Activated T-helper 1 cell treated with anti-CD3 and anti-CD28 coated beads, Interleukin-12 subunit alpha, Interleukin-12 subunit beta, Interleukin-2, Interleukin-4 antibody, amounts not matched to agents 30 ng/mL and 10 ng/mL and 1 ng/mL, durations not matched to agents 14 hours and 24 hours and 36 hours (primary cell): Measurements from ENCODE around the gene OR13J1. TPM values are rescaled to one million over a fixed set of nuclear protein-coding genes. Genes with fewer than 3 reads are reported as not detected.

Experiments
- DNase-seq: peaks from one replicate; pipeline ENCODE4 v3.0.0; 2021; ENCODE audit warnings: low spot score
- H3K27ac Mint-ChIP-seq: one replicate; pipeline ENCODE4 v1.8.0; 2021; ENCODE audit warnings: mild to moderate bottlenecking, mixed read lengths
- H3K27me3 Mint-ChIP-seq: one replicate; pipeline ENCODE4 v1.8.0; 2022; ENCODE audit warnings: mild to moderate bottlenecking, moderate library complexity, mixed read lengths; ENCODE audit not compliant: insufficient read depth
- H3K36me3 Mint-ChIP-seq: one replicate; pipeline ENCODE4 v1.8.0; 2021; ENCODE audit warnings: low read depth, mixed read lengths
- H3K4me1 Mint-ChIP-seq: one replicate; pipeline ENCODE4 v1.8.0; 2021; ENCODE audit warnings: low read depth, mixed read lengths
- H3K4me3 Mint-ChIP-seq: one replicate; pipeline ENCODE4 v1.8.0; 2021; ENCODE audit warnings: mild to moderate bottlenecking, moderate library complexity, mixed read lengths
- H3K9me3 Mint-ChIP-seq: one replicate; pipeline ENCODE4 v1.8.0; 2021; ENCODE audit warnings: mixed read lengths
- intact Hi-C: fragments of 100-400 bp; cut with micrococcal nuclease; formaldehyde crosslinking; loops from one replicate; pipeline ENCODE4 v1.15.1; 2024
- total RNA-seq: library from RNA; stranded (reverse); gene quantifications from 2 replicates; pipeline ENCODE4 v1.2.3, GENCODE V29; 2022

The OR13J1 gene
- total RNA-seq, 1 donor from 2014 or later: not detected

DNA sequence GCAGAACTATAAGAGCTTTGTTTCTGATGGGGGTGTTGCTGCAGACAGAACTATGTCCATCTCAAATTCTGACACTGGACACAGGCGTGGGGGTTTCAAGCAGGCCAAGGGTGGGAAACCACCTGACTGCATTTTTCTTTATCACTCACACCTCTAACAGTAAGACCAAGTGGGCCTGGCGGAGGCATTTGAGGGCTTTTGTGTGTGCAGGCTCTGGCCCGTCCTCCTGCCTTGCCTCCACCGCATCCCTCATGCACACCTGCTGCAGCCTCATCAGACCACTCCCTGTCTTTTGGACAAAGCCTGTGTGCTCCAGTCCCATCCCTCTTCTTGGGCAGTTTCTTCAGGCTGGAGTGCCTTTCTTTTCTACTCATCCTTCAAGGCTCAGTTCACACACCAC, 7.9 kb downstream of the OR13J1 start:
- H3K27me3 Mint-ChIP-seq: peaks cover 6% of the 10 kb centered on the region
- no peak for DNase-seq
- H3K4me3 Mint-ChIP-seq: no peak overlapping the region
- no peaks in the 10 kb centered on the region for H3K36me3 Mint-ChIP-seq
- intact Hi-C loops: no loop called here
- no peak overlapping the region for H3K27ac Mint-ChIP-seq
- no peaks in the 10 kb centered on the region for H3K4me1 Mint-ChIP-seq
- H3K9me3 Mint-ChIP-seq: no peaks in the 10 kb centered on the region

DNA sequence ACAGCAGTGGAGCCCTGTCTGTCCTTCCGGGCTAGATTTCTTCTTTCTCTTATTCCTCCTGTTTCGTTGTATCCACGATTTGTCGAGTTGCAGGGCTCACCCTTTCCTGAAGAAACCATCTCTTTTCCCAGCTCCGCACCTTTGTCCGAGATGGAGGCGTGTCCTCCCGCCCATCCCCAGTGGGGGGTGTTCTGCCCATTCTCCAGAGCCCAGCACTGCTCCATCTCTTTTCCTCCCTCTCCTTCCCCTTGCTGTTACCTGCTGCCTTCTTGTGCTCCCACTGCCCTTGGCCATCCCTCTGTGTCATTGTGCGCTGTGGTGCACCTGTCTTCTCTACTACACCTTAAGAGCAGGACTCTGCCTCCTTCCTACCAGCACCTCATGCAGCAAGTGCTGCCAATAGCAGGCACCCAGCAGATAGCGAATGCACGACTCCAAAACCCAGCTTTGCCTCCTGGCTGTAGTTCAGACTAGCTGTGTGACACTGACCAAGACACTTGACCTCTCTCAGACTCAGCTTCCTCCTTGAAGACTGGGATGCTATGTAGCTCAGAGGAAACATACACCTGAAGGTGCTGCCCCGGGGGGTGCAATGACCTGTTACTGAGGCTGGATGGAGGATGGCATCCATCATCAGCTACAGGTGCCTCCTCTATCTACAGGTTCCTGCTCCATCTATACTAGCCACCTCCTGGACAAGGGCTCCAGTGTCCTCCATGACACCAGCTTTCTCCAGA, 8.9 kb downstream of the OR13J1 start:
- intact Hi-C loops: no loop called here
- Mint-ChIP-seq H3K4me3 (no peak overlapping the region), H3K4me1 (no peaks in the 10 kb centered on the region), H3K27ac (no peak overlapping the region), H3K36me3 (no peaks in the 10 kb centered on the region), H3K9me3 (no peaks in the 10 kb centered on the region), H3K27me3 (peaks cover 6% of the 10 kb centered on the region)
- DNase-seq: no peak

DNA sequence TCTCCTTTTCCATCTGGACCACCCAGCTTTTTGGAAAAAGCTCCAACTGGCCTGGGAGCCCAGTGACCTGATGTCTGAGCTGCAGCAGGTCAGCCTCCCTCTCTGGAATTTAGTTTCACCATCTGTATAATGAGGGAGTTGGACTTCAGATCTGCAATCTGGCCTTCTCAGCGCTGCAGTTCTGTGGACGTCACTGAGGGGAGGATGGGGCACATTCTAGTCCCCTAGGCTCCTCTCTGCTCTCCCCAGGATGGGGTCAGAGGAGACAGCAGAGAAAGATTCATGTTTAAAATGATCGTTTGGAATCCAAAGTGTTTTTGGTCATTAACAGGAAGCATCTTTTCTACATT, 10.2 kb downstream of the OR13J1 start:
- DNase-seq: no peak
- H3K4me3 Mint-ChIP-seq: no peak overlapping the region
- H3K9me3 Mint-ChIP-seq: no peaks in the 10 kb centered on the region
- H3K4me1 Mint-ChIP-seq: no peaks in the 10 kb centered on the region
- intact Hi-C loops: no loop called here
- H3K27ac Mint-ChIP-seq: no peak overlapping the region
- H3K36me3 Mint-ChIP-seq: no peaks in the 10 kb centered on the region
- H3K27me3 Mint-ChIP-seq: peaks cover 6% of the 10 kb centered on the region

DNA sequence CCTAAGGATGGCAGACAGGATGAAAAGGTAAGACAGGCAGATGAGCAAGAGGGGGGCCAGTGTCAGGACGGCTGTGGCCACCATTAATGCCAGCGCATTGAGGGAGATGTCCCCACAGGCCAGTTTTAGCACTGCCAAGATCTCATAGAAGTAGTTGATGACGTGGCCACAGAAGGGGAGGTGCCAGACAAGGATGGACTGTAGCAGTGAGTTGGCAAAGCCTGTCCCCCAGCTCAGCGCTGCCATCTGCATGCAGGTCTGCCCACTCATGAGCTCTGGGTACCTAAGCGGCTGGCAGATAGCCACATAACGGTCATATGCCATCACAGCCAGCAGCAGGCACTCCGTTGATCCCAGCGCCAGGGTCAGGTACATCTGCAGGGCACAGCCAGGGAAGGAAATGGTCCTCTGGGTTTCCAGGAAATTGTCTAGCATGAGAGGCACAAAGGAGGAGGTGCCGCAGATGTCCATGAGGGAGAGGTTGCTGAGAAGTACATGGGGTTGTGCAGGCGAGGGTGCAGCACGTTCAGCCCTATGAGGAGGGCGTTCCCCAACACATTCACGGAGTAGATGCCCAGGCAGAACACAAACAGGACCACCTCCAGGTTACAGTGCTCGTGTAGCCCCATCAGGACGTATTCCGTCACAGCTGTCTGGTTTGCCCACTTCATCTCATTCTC, 10.8 kb downstream of the OR13J1 start:
- no peaks in the 10 kb centered on the region for H3K4me1 Mint-ChIP-seq
- DNase-seq: no peak
- no peak overlapping the region for H3K4me3 Mint-ChIP-seq
- H3K36me3 Mint-ChIP-seq: no peaks in the 10 kb centered on the region
- no peak overlapping the region for H3K27ac Mint-ChIP-seq
- no peaks in the 10 kb centered on the region for H3K9me3 Mint-ChIP-seq
- H3K27me3 Mint-ChIP-seq: peaks cover 6% of the 10 kb centered on the region
- intact Hi-C loops: no loop called here

DNA sequence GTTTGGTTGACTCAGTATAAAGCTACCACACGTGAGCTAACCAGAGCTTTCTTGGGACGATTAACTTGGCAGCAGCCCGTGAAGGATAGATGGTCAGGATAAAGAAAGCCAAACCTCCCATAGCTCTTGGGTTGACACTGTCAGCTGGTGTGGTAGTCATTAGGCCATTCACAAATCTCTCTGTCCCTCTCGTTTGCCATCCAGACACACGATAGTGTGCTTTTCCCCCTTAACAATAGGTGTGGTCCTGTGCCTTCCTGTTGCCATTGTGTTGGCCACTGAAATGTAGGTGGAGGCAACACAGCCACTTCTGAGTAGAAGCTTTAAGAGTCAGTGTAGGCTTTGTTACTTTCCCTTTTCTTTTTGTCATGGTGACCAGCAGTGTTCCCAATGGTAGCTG, 11.7 kb downstream of the OR13J1 start:
- DNase-seq: no peak
- no peak overlapping the region for H3K27ac Mint-ChIP-seq
- peaks cover 6% of the 10 kb centered on the region for H3K27me3 Mint-ChIP-seq
- H3K4me1 Mint-ChIP-seq: no peaks in the 10 kb centered on the region
- no peaks in the 10 kb centered on the region for H3K36me3 Mint-ChIP-seq
- H3K4me3 Mint-ChIP-seq: no peak overlapping the region
- H3K9me3 Mint-ChIP-seq: no peaks in the 10 kb centered on the region
- intact Hi-C loops: no loop called here

DNA sequence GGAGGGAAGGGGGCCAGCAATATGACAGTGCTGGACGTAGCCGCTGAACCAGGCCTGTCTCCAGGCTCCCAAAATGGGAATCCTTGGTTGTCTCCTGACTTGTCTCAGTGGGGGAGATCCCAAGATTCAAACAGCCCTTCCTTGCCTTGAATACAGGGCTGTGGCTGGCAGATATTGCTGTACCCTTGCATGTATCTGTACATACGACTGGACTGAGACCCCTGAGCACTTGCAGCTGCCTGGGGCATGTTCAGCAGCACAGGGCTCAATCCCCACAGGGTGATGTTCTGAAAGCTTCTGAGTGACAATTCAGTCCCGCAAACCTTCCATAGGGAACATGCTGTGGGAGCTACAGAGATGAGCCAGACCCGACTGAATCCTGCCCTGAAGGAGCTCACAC, 13.3 kb downstream of the OR13J1 start:
- intact Hi-C loops: no loop called here
- Mint-ChIP-seq H3K4me3 (no peak overlapping the region), H3K36me3 (no peaks in the 10 kb centered on the region), H3K27ac (no peak overlapping the region), H3K9me3 (no peaks in the 10 kb centered on the region), H3K27me3 (peaks cover 3% of the 10 kb centered on the region), H3K4me1 (no peaks in the 10 kb centered on the region)
- DNase-seq: no peak

DNA sequence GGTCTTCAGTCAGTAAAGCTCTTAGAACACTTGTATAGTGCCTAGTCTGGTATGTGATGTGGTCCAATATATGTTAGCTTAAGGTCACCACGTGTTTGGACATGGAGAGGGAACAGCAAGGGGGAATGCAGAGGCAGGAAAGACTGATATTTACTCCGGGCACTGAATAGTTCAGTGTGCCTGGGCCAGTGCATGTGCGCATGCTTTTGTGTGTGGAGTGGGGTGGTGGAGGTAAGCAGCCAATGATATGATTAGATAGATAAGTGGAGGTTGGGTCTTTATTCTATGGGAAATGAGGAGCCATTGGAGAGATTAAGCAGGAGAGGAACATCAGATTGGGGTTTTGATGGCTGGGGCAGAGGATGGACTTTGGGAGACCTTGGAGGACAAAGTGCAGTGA, 14.0 kb downstream of the OR13J1 start:
- H3K9me3 Mint-ChIP-seq: no peaks in the 10 kb centered on the region
- H3K27ac Mint-ChIP-seq: no peak overlapping the region
- intact Hi-C loops: no loop called here
- H3K4me1 Mint-ChIP-seq: no peaks in the 10 kb centered on the region
- DNase-seq: no peak
- H3K36me3 Mint-ChIP-seq: no peaks in the 10 kb centered on the region
- no peak overlapping the region for H3K4me3 Mint-ChIP-seq
- H3K27me3 Mint-ChIP-seq: no peaks in the 10 kb centered on the region

DNA sequence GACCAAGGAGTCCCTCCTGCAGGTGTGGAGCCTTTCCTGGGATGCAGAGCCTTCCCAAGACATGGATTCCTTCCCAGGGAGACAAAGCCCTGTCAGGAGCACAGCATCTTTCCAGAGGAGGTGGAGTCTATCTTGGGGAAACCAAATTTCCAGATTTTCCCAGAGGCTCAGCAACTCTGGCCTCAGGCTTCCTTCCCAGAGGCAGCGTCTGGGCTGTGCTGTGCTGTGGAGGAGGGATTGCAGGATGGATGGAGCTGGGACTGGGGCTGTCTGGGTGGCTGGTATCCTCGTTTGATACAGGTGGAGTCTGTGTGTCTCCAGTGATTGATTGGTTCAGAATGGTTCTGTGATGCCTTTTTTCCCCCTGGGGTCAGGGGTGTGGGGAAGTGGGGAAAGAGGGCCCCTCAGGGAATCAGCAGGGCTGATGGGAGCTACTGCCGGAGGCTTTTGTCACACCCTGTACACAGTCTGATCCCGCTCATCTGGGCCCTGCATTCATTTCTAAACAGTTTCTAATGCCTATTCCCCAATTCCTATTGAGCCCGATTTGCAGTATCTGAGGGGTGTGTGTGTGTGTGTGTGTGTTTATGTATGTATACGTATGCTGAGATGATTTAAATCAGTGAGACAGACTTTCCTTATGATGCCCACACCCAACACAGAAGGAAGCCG, 16.0 kb downstream of the OR13J1 start:
- intact Hi-C loops: no loop called here
- Mint-ChIP-seq H3K9me3 (no peaks in the 10 kb centered on the region), H3K27me3 (peaks cover 2% of the 10 kb centered on the region), H3K4me3 (no peak overlapping the region), H3K27ac (no peak overlapping the region), H3K36me3 (no peaks in the 10 kb centered on the region), H3K4me1 (no peaks in the 10 kb centered on the region)
- DNase-seq: no peak

DNA sequence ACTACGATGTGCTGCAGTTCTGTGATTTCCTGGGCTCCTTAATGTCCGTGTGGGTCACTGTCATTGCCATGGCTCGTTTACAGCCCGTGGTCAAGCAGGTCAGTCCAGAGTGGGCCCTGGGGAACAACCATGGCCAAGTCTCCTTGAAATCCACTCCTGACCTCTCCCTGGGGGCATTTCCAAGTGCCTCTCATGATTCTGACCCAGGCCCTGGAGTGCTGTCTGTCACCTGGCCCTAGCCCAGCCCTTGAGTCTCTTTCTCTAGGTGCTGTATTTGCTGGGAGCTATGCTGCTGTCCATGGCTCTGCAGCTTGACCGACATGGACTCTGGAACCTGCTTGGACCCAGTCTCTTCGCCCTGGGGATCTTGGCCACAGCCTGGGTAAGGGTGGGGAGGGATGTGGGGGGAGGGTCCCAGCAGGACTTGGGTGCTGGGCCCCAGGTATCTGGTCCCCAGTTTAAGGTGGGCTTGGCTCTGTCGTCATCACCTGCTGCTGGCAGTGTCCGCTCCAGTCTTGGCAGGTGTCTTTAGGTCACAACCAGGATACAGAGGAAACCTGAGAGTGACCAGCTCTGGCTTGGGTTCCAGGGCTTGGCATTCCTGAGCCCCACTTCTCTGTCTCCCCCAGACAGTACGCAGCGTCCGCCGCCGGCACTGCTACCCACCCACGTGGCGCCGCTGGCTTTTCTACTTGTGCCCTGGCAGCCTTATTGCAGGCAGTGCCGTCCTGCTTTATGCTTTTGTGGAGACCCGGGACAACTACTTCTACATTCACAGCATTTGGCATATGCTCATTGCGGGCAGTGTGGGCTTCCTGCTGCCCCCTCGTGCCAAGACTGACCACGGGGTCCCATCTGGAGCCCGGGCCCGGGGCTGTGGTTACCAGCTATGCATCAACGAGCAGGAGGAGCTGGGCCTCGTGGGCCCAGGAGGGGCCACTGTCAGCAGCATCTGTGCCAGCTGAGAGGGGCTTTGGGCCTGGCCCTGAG, 17.0 kb downstream of the OR13J1 start:
- no peak for DNase-seq
- intact Hi-C loops: no loop called here
- Mint-ChIP-seq H3K4me1 (peaks cover 2% of the 10 kb centered on the region), H3K27ac (no peak overlapping the region), H3K36me3 (no peaks in the 10 kb centered on the region), H3K27me3 (peaks cover 2% of the 10 kb centered on the region), H3K9me3 (no peaks in the 10 kb centered on the region), H3K4me3 (no peak overlapping the region)

DNA sequence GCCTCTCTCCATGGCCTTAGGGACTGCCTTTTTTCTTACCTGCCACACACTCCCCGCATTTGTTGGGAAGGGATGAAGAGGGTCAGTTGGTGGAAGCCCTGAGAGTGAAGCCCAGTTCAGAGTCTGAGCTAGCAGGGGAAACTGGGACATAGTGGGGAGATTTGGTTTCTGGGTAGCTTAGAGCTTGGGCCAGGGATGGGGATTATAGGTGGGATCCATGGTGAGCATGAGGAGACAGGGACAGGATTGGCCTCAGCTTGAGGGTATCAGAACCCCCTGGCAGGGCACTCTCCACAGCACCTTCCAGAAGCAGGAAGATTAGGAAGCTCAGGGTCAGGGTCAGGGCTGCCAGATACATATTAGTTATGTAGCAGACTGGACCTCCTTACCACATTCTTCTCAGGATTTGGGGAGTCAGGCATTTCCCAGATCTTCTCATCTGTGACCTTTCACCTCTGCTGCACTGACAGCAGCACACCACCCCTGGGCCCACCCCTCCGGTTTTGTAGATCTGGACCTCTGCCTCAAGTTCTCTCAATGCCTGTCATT, 17.9 kb downstream of the OR13J1 start:
- Mint-ChIP-seq H3K9me3 (no peaks in the 10 kb centered on the region), H3K27me3 (peaks cover 2% of the 10 kb centered on the region)

DNA sequence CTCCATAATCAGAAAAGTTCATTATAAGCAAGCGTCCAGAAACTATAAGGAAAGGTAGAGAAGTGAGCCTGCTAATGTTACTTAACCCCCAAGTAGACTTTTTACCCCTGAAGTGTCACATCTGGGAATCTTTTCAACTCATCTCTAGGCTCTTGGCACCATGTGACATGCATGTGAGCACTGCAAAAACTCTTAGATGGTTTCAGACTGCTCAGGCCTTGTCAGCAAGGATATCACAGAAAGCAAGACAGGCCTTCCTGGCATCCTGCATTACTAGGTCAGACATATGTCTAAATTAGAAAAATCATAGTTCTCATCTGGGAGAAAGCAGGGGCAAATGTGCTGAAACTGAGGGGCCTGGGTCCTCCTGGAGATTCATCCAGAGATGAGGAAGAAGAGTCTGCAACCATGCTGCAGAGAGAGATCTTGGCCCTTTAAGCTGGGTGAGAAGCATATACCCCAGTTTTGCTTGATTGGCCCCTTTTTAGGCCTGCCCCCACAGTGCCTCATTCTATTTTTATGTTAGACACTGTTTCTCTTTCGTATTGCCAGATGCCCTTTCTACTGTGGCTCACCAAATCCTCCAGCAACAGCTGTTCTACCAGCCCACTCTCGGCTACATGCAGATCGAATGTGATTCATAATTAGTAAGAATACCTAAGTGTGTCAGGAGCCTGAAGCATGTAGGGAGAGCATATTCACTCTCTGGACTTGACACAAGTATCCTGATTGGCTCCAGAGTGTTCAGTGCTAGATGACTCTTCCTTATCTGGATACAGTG, 22.2 kb downstream of the OR13J1 start:
- Mint-ChIP-seq H3K27me3 (peaks cover 5% of the 10 kb centered on the region), H3K36me3 (no peaks in the 10 kb centered on the region), H3K4me3 (no peak overlapping the region), H3K27ac (no peak overlapping the region), H3K4me1 (peaks cover 30% of the 10 kb centered on the region), H3K9me3 (no peaks in the 10 kb centered on the region)
- no peak for DNase-seq
- intact Hi-C loops: no loop called here

More for the DNA sequence above, 17.9 kb downstream of the OR13J1 start:
- no peak overlapping the region for H3K4me3 Mint-ChIP-seq
- DNase-seq: no peak
- no peaks in the 10 kb centered on the region for H3K36me3 Mint-ChIP-seq
- intact Hi-C loops: no loop called here
- H3K27ac Mint-ChIP-seq: no peak overlapping the region
- H3K4me1 Mint-ChIP-seq: peaks cover 6% of the 10 kb centered on the region
